Vagina (tissue), 2 donors: Measurements from ENCODE around the gene AGPS.
"Not testable (repeated sequence)": the region's sequence is repeated elsewhere in the genome, so short reads cannot be mapped to it uniquely, and the experiment has no call there.

Experiments used
- POLR2A ChIP-seq, 2 donors: fragments of 450-650 bp; IDR thresholded peaks; one replicate each; pipeline ENCODE4 v1.6.1; 2017; ENCODE audit warnings: antibody characterized with exemption in 2 of 2, mild to moderate bottlenecking in 2 of 2, moderate library complexity in 2 of 2
- TF ChIP-seq, protein P1 (sequence below), 3 experiments: fragments of 450-650 bp in 2 of 3; fragments of 200-600 bp in 1 of 3; sonication (generic) in 1 of 3; IDR thresholded peaks; one replicate each; pipeline ENCODE4 v1.5.1; 2017 to 2019; ENCODE audit warnings: antibody characterized with exemption in 3 of 3, mild to moderate bottlenecking in 2 of 3, moderate library complexity in 2 of 3

DNA sequence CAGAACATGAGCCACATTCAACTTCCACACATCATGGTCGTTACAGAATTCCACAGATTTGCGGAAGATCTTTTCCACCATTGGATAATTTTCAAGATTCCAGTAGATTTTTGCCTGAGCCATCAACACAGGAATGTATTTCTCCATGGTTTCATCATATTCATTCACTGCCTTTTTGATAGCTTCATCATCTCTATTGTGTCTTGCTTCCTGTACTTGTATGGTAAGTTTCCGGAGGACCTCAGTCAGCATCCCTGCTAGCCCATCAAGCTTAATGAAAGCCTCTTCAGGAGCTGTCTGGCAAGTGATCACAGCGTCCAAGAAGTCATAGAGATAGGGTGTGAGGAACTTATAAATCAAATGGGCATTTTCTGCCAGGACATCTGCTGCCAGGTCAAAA lies 158.8 kb downstream of the AGPS start:
- TF ChIP-seq POLR2A (IDR thresholded peaks at IDR 0.05) = not testable (repeated sequence)
- TF ChIP-seq, protein P1, sequence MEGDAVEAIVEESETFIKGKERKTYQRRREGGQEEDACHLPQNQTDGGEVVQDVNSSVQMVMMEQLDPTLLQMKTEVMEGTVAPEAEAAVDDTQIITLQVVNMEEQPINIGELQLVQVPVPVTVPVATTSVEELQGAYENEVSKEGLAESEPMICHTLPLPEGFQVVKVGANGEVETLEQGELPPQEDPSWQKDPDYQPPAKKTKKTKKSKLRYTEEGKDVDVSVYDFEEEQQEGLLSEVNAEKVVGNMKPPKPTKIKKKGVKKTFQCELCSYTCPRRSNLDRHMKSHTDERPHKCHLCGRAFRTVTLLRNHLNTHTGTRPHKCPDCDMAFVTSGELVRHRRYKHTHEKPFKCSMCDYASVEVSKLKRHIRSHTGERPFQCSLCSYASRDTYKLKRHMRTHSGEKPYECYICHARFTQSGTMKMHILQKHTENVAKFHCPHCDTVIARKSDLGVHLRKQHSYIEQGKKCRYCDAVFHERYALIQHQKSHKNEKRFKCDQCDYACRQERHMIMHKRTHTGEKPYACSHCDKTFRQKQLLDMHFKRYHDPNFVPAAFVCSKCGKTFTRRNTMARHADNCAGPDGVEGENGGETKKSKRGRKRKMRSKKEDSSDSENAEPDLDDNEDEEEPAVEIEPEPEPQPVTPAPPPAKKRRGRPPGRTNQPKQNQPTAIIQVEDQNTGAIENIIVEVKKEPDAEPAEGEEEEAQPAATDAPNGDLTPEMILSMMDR (IDR thresholded peaks at IDR 0.05) = not testable (repeated sequence)
